MM.1S (cell line): ENCODE data around the gene RTN3.

Experiments used
- CTCF ChIP-seq: fragments of 300-600 bp; sonication (generic); IDR thresholded peaks from 2 replicates; pipeline ENCODE4 v1.5.1; 2016; ENCODE audit warnings: antibody characterized with exemption, low read length, mixed read lengths
- EZH2 ChIP-seq: fragments of 300-600 bp; sonication (generic); optimal IDR thresholded peaks from 2 replicates; pipeline ENCODE3; 2017; ENCODE audit warnings: low read depth, mild to moderate bottlenecking, antibody characterized with exemption, low read length, mixed read lengths

- TF ChIP-seq EZH2 (no peak), CTCF (no peak)
Observed at GRCh38 chr11:63736864-63737263, 55.6 kb downstream of the RTN3 start.
